ENCODE results near the gene ING3. TPM values are rescaled to one million over a fixed set of nuclear protein-coding genes. Genes with fewer than 3 reads are reported as not detected.

ING3 gene
- total and polyA plus RNA-seq, 2 donors (not counting 3 experiments of a cell fraction or from before 2014, with no cell fraction given) = 8.7 to 19.6 TPM

GRCh38 chr7:120996988-120997345, 46.4 kb downstream of the ING3 start:
- H3K9me3 ChIP-seq (replicated peaks; ENCODE audit: control insufficient read depth, insufficient read depth, low read length) = no peaks in the 10 kb centered on the region
- FAIRE-seq (no peak), DNase-seq (ENCODE audit: low read depth, low spot score) (no peak)
- ChIA-PET CTCF (interaction anchor here (1.2 to 7.6 kb wide), 4 partner anchors 9 to 111 kb away, joined by 4 to 71 read pairs (median 8); partner anchors contain the start of gene CPED1), POLR2A (no interaction called here)
- no TSS peak for BruUV-seq (replicated peaks)
- intact Hi-C loops (cut with micrococcal nuclease) = no loop called here
- no peak overlapping the region for H3K27ac ChIP-seq (ENCODE audit: insufficient read depth, low read depth, low read length)
- no peak for TF ChIP-seq EZH2 (IDR thresholded peaks at IDR 0.05; ENCODE audit: borderline replicate concordance, low read depth, low read length, severe bottlenecking)
- TF ChIP-seq MYC (IDR thresholded peaks at IDR 0.05; ENCODE audit: low read depth, low read length) = no peak
- no peak overlapping the region for H2AFZ ChIP-seq (ENCODE audit: low read depth, low read length)
- H3K36me3 ChIP-seq (ENCODE audit: control insufficient read depth in 2 of 2, extremely low read depth in 1 of 2, insufficient read depth in 2 of 2, low read length in 2 of 2) = no peaks in the 10 kb centered on the region
- H3K4me3 ChIP-seq (replicated peaks in 1 of 3; ENCODE audit: insufficient read depth in 1 of 3, low read depth in 1 of 3, low read length in 3 of 3) = no peak overlapping the region
- H4K20me1 ChIP-seq (replicated peaks; ENCODE audit: control insufficient read depth, extremely low read depth, insufficient read depth, low read length) = no peaks in the 10 kb centered on the region
- no peak overlapping the region for H3K9ac ChIP-seq (replicated peaks; ENCODE audit: extremely low read depth, insufficient read depth, low read length)
- peaks cover 2% of the 10 kb centered on the region in 2 experiments for H3K27me3 ChIP-seq (ENCODE audit: control insufficient read depth in 2 of 2, insufficient read depth in 2 of 2, low read length in 2 of 2)
- peaks cover 6% of the 10 kb centered on the region for H3K4me1 ChIP-seq (ENCODE audit: control insufficient read depth, extremely low read depth, insufficient read depth, low read length)
- no peaks in the 10 kb centered on the region for H3K9me1 ChIP-seq (replicated peaks; ENCODE audit: control insufficient read depth, extremely low read depth, insufficient read depth, low read length)
- H3K79me2 ChIP-seq (ENCODE audit: control insufficient read depth, insufficient read depth, low read length) = no peaks in the 10 kb centered on the region
- dilution Hi-C loops (cut with MboI; ENCODE audit: extremely low pct_ligation_motif_present, low sequenced_read_pairs) = loop anchor here (25.0 kb wide), 1 partner anchor 90 kb away; no protein-coding TSS in a partner anchor
- no peak overlapping the region for H3K4me2 ChIP-seq (ENCODE audit: insufficient read depth, low read length)

- no peaks in the 10 kb centered on the region for H3K9me1 ChIP-seq (replicated peaks; ENCODE audit: control insufficient read depth, extremely low read depth, insufficient read depth, low read length)
- no peak overlapping the region for H3K4me3 ChIP-seq (replicated peaks in 1 of 3; ENCODE audit: insufficient read depth in 1 of 3, low read depth in 1 of 3, low read length in 3 of 3)
- H3K27me3 ChIP-seq (ENCODE audit: control insufficient read depth in 2 of 2, insufficient read depth in 2 of 2, low read length in 2 of 2) = peaks cover 2 to 5% of the 10 kb centered on the region in 2 experiments
- H3K9me3 ChIP-seq (replicated peaks; ENCODE audit: control insufficient read depth, insufficient read depth, low read length) = no peaks in the 10 kb centered on the region
- dilution Hi-C loops (cut with MboI; ENCODE audit: extremely low pct_ligation_motif_present, low sequenced_read_pairs) = loop anchor here (25.0 kb wide), 1 partner anchor 89 kb away; no protein-coding TSS in a partner anchor
- no peak overlapping the region for H3K4me2 ChIP-seq (ENCODE audit: insufficient read depth, low read length)
- no peak overlapping the region for H3K27ac ChIP-seq (ENCODE audit: insufficient read depth, low read depth, low read length)
- H3K9ac ChIP-seq (replicated peaks; ENCODE audit: extremely low read depth, insufficient read depth, low read length) = no peak overlapping the region
- no TSS peak for BruUV-seq (replicated peaks)
- intact Hi-C loops (cut with micrococcal nuclease) = no loop called here
- DNase-seq (ENCODE audit: low read depth, low spot score) (no peak), FAIRE-seq (no peak)
- peaks cover 6% of the 10 kb centered on the region for H3K4me1 ChIP-seq (ENCODE audit: control insufficient read depth, extremely low read depth, insufficient read depth, low read length)
- H2AFZ ChIP-seq (ENCODE audit: low read depth, low read length) = no peak overlapping the region
- CTCF ChIA-PET = interaction anchor here (1.0 to 7.6 kb wide), 3 partner anchors 10 to 110 kb away, joined by 3 to 71 read pairs (median 12); partner anchors contain the start of gene CPED1
- TF ChIP-seq EZH2 (IDR thresholded peaks at IDR 0.05; ENCODE audit: borderline replicate concordance, low read depth, low read length, severe bottlenecking) (no peak), MYC (IDR thresholded peaks at IDR 0.05; ENCODE audit: low read depth, low read length) (no peak), GATA2 (IDR thresholded peaks at IDR 0.05; ENCODE audit: insufficient read depth, insufficient read length, low read depth, low read length) (no peak), POLR2A (IDR thresholded peaks at IDR 0.05; ENCODE audit: low read depth, low read length) (no peak)
- no peaks in the 10 kb centered on the region for H3K36me3 ChIP-seq (ENCODE audit: control insufficient read depth in 2 of 2, extremely low read depth in 1 of 2, insufficient read depth in 2 of 2, low read length in 2 of 2)
- POLR2A ChIA-PET = no interaction called here
- no peaks in the 10 kb centered on the region for H4K20me1 ChIP-seq (replicated peaks; ENCODE audit: control insufficient read depth, extremely low read depth, insufficient read depth, low read length)
- no peaks in the 10 kb centered on the region for H3K79me2 ChIP-seq (ENCODE audit: control insufficient read depth, insufficient read depth, low read length)
Measured at GRCh38 chr7:120997882-120998474, 47.4 kb downstream of the ING3 start.
